SK-N-SH (cell line): ENCODE results near the gene DCUN1D3. TPM values are rescaled to one million over a fixed set of nuclear protein-coding genes. Genes with fewer than 3 reads are reported as not detected.

Experiments
- CTCF ChIA-PET: fragments of 300-600, 350-600 bp; formaldehyde crosslinking; extraction: SDS; loops from one replicate; lab custom pipeline; 2021; lab: Yijun Ruan, JAX
- POLR2A ChIA-PET: fragments of 350-600 bp; sonication (Branson Sonifier 250); formaldehyde crosslinking; extraction: SDS; loops from one replicate; lab custom pipeline; 2020; ENCODE audit warnings: antibody characterized with exemption, inconsistent platforms; lab: Yijun Ruan, JAX
- DNase-seq: peaks from one replicate; pipeline ENCODE4 v3.0.0; 2012
- H2AFZ ChIP-seq: fragments of 200-600 bp; sonication (generic); 2 replicates; pipeline ENCODE4 v1.8.1; 2016; ENCODE audit warnings: antibody characterized with exemption, mild to moderate bottlenecking, low read depth
- H3F3A ChIP-seq: fragments of 200-600 bp; sonication (generic); replicated peaks from 2 replicates; pipeline ENCODE3; 2016; ENCODE audit warnings: antibody characterized with exemption, mild to moderate bottlenecking; ENCODE audit not compliant: insufficient read depth
- H3K27ac ChIP-seq, 2 experiments: fragments of 200-500 bp in 1 of 2; fragments of 200-600 bp in 1 of 2; sonication (Bioruptor generic) in 1 of 2; sonication (generic), shearing (Covaris generic) in 1 of 2; 2 replicates each; pipeline versions ENCODE4 v1.5.1 to v1.6.1; 2014 to 2016; ENCODE audit warnings: low read depth in 2 of 2, inconsistent platforms in 1 of 2, low read length in 1 of 2, mild to moderate bottlenecking in 1 of 2, mixed read lengths in 1 of 2
- H3K27me3 ChIP-seq: fragments of 200-600 bp; sonication (generic), shearing (Covaris generic); 2 replicates; pipeline ENCODE4 v1.6.1; 2016; ENCODE audit warnings: mixed run types; ENCODE audit not compliant: insufficient read depth
- H3K36me3 ChIP-seq, 2 experiments: fragments of 200-500 bp in 1 of 2; fragments of 200-600 bp in 1 of 2; sonication (Bioruptor generic) in 1 of 2; sonication (generic) in 1 of 2; replicated peaks in 1 of 2; 2 replicates each; pipeline versions ENCODE3 to v1.5.1; 2014 to 2016; ENCODE audit warnings: low read length in 1 of 2, mild to moderate bottlenecking in 1 of 2; ENCODE audit not compliant: insufficient read depth in 2 of 2, control insufficient read depth in 1 of 2
- H3K4me1 ChIP-seq, 2 experiments: fragments of 200-500 bp in 1 of 2; fragments of 200-600 bp in 1 of 2; sonication (Bioruptor generic) in 1 of 2; sonication (generic), shearing (Covaris generic) in 1 of 2; 2 replicates each; pipeline versions ENCODE4 v1.5.1 to v1.6.1; 2014 to 2016; ENCODE audit warnings: low read depth in 1 of 2, low read length in 1 of 2, mixed run types in 1 of 2; ENCODE audit not compliant: insufficient read depth in 2 of 2, control insufficient read depth in 1 of 2
- H3K4me2 ChIP-seq: fragments of 200-600 bp; sonication (generic), shearing (Covaris generic); 2 replicates; pipeline ENCODE4 v1.6.1; 2017; ENCODE audit warnings: mixed run types
- H3K4me3 ChIP-seq, 2 experiments: fragments of 200-500 bp in 1 of 2; fragments of 200-600 bp in 1 of 2; sonication (Bioruptor generic) in 1 of 2; sonication (generic), shearing (Covaris generic) in 1 of 2; 2 replicates each; pipeline versions ENCODE4 v1.5.1 to v1.8.1; 2014 to 2016; ENCODE audit warnings: low read depth in 2 of 2, inconsistent platforms in 1 of 2, low read length in 1 of 2, mild to moderate bottlenecking in 1 of 2, mixed read lengths in 1 of 2, moderate library complexity in 1 of 2
- H3K79me2 ChIP-seq: fragments of 200-600 bp; sonication (generic); 2 replicates; pipeline ENCODE4 v1.8.1; 2017; ENCODE audit warnings: mild to moderate bottlenecking; ENCODE audit not compliant: insufficient read depth
- H3K9ac ChIP-seq: fragments of 200-600 bp; sonication (generic); 2 replicates; pipeline ENCODE4 v1.6.1; 2017; ENCODE audit warnings: mixed run types
- H3K9me2 ChIP-seq: fragments of 200-600 bp; sonication (generic); 2 replicates; pipeline ENCODE4 v1.6.1; 2017; ENCODE audit warnings: mixed run types
- H3K9me3 ChIP-seq: fragments of 200-600 bp; sonication (generic); 2 replicates; pipeline ENCODE4 v1.6.1; 2017; ENCODE audit warnings: mixed run types, mild to moderate bottlenecking, moderate library complexity
- H4K20me1 ChIP-seq: fragments of 200-600 bp; sonication (generic); 2 replicates; pipeline ENCODE4 v1.6.1; 2017; ENCODE audit warnings: mild to moderate bottlenecking, mixed run types; ENCODE audit not compliant: insufficient read depth
- CTCF ChIP-seq: fragments of 200-600 bp; sonication (generic); IDR thresholded peaks from 2 replicates; pipeline ENCODE4 v1.6.1; 2017; ENCODE audit warnings: antibody characterized with exemption, mild to moderate bottlenecking, moderate library complexity
- JUND ChIP-seq: IDR thresholded peaks from 2 replicates; pipeline ENCODE4 v1.4.0; 2012
- MEF2A ChIP-seq: IDR thresholded peaks from 2 replicates; pipeline ENCODE4 v1.4.0; 2012; ENCODE audit warnings: low read depth, borderline replicate concordance
- NRF1 ChIP-seq: IDR thresholded peaks from 2 replicates; pipeline ENCODE4 v1.6.1; 2012; ENCODE audit warnings: low read depth, mild to moderate bottlenecking, low read length
- RCOR1 ChIP-seq: fragments of 150-350 bp; IDR thresholded peaks from 2 replicates; pipeline ENCODE4 v1.6.1; 2017; ENCODE audit warnings: antibody characterized with exemption, low read length
- RFX5 ChIP-seq: IDR thresholded peaks from 2 replicates; pipeline ENCODE4 v1.6.1; 2012; ENCODE audit warnings: mild to moderate bottlenecking, improper control_type of control experiment, low read length
- RXRA ChIP-seq: IDR thresholded peaks from 2 replicates; pipeline ENCODE4 v1.4.0; 2012; ENCODE audit warnings: low read depth, mild to moderate bottlenecking, borderline replicate concordance
- TCF12 ChIP-seq: IDR thresholded peaks from 2 replicates; pipeline ENCODE4 v1.4.0; 2012
- YY1 ChIP-seq: IDR thresholded peaks from 2 replicates; pipeline ENCODE4 v1.4.0; 2012; ENCODE audit warnings: low read depth, mild to moderate bottlenecking
- whole genome bisulfite sequencing: methylation state at CpG from one replicate; pipeline ENCODE4 v1.1.6; 2017; ENCODE audit warnings: low lambda C conversion rate; 5-methylcytosine and 5-hydroxymethylcytosine counted together
- polyA plus RNA-seq, 3 experiments: library from polyadenylated mRNA; depleted of rRNA; stranded (reverse); fragments of >200 nt; gene quantifications; 2 replicates each; pipeline ENCODE4 v1.2.3, GENCODE V29; 2012
- TF ChIP-seq, protein P1 (sequence below): IDR thresholded peaks from 2 replicates; pipeline ENCODE4 v1.6.1; 2012; ENCODE audit warnings: mild to moderate bottlenecking, low read depth, low read length, moderate library complexity
- TF ChIP-seq, protein P2 (sequence below): IDR thresholded peaks from 2 replicates; pipeline ENCODE4 v1.4.0; 2012; ENCODE audit warnings: low read depth

The DCUN1D3 gene
- polyA plus RNA-seq, 1 of the 3 experiments (the other 2 are of a cell fraction) = 4.7 TPM

DNA sequence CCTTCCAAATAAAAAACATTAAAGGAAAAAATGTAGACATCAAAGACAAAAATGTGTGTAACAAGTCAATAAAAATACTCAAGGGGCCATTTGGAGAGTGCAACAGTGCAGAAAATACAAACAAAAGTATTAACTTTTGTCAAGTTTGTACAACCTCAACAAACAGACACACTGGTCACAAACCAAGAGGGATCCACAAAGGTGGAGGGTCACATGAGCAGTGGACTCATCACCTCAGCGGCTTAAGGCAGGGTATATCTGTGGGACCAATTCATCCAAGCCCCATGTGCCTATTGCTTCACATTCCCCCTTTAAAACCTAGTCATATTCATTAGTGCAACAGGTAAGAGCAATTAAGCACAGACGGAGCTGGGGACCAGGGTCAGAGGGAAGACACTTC, 45.2 kb downstream of the DCUN1D3 start:
- Histone ChIP-seq H2AFZ (no peak overlapping the region), H3F3A (peaks cover 7% of the 10 kb centered on the region), H3K27me3 (no peaks in the 10 kb centered on the region), H3K9me3 (no peaks in the 10 kb centered on the region), H4K20me1 (no peaks in the 10 kb centered on the region), H3K4me3 (no peak overlapping the region), H3K4me2 (no peak overlapping the region), H3K27ac (no peak overlapping the region), H3K9ac (no peak overlapping the region), H3K4me1 (peaks cover 0 to 4% of the 10 kb centered on the region in 2 experiments; a peak in 2 of 4 replicates), H3K36me3 (peaks cover 36 to 40% of the 10 kb centered on the region in 2 experiments), H3K9me2 (no peaks in the 10 kb centered on the region), H3K79me2 (0 out of 2 replicates have a peak, but pooled peaks cover 2% of the 10 kb centered on the region)
- POLR2A ChIA-PET = no interaction called here
- WGBS = 100% methylated on average over 2 of the region's 2 CpGs
- DNase-seq = no peak
- CTCF ChIA-PET = interaction anchor here (3.8 kb wide), 1 partner anchor 229 kb away, joined by 15 read pairs; no protein-coding TSS in a partner anchor
- TF ChIP-seq RCOR1 = no peak
- TF ChIP-seq, protein P1, sequence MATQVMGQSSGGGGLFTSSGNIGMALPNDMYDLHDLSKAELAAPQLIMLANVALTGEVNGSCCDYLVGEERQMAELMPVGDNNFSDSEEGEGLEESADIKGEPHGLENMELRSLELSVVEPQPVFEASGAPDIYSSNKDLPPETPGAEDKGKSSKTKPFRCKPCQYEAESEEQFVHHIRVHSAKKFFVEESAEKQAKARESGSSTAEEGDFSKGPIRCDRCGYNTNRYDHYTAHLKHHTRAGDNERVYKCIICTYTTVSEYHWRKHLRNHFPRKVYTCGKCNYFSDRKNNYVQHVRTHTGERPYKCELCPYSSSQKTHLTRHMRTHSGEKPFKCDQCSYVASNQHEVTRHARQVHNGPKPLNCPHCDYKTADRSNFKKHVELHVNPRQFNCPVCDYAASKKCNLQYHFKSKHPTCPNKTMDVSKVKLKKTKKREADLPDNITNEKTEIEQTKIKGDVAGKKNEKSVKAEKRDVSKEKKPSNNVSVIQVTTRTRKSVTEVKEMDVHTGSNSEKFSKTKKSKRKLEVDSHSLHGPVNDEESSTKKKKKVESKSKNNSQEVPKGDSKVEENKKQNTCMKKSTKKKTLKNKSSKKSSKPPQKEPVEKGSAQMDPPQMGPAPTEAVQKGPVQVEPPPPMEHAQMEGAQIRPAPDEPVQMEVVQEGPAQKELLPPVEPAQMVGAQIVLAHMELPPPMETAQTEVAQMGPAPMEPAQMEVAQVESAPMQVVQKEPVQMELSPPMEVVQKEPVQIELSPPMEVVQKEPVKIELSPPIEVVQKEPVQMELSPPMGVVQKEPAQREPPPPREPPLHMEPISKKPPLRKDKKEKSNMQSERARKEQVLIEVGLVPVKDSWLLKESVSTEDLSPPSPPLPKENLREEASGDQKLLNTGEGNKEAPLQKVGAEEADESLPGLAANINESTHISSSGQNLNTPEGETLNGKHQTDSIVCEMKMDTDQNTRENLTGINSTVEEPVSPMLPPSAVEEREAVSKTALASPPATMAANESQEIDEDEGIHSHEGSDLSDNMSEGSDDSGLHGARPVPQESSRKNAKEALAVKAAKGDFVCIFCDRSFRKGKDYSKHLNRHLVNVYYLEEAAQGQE = no peak
- TF ChIP-seq RXRA = no peak
- no peak for TF ChIP-seq YY1
- TF ChIP-seq TCF12 = no peak
- no peak for TF ChIP-seq RFX5
- TF ChIP-seq, protein P2, sequence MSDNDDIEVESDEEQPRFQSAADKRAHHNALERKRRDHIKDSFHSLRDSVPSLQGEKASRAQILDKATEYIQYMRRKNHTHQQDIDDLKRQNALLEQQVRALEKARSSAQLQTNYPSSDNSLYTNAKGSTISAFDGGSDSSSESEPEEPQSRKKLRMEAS = no peak
- no peak for TF ChIP-seq MEF2A
- no peak for TF ChIP-seq JUND
- no peak for TF ChIP-seq NRF1
- TF ChIP-seq CTCF = no peak
- TF ChIP-seq, all 33 proteins: peak for 0
